ENCODE results near the gene SLCO3A1.

The SLCO3A1 gene

GRCh38 chr15:91911844-91912243, 58.3 kb downstream of the SLCO3A1 start:
- DNase-seq (ENCODE audit: low read depth), result no peak

DNA sequence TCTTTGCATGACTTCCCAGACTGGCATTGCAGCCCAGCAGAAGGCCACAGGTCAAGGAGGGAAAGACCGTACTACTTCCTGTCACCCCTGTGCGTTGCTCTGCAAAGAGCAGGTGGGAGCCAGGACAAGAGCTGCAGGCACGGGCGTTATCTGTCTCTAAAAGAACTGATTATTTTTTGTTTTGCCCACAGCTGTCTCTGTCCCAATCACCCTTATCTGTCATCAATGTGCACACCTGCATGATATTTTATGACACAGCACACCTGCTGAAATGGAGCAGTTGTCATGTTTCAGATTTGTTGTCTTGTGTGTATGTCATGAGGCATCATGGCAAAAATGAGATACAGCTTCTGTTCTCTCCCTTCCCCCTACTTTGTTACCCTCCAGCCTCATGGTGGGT, 58.8 kb downstream of the SLCO3A1 start:
- DNase-seq (ENCODE audit: low read depth), result no peak

- no peak for DNase-seq (ENCODE audit: low read depth)
These were observed 60.1 kb downstream of the SLCO3A1 start for GRCh38 chr15:91913560-91913959.

- no peak for DNase-seq (ENCODE audit: low read depth)
These were observed 62.1 kb downstream of the SLCO3A1 start for GRCh38 chr15:91915576-91915975.

DNA sequence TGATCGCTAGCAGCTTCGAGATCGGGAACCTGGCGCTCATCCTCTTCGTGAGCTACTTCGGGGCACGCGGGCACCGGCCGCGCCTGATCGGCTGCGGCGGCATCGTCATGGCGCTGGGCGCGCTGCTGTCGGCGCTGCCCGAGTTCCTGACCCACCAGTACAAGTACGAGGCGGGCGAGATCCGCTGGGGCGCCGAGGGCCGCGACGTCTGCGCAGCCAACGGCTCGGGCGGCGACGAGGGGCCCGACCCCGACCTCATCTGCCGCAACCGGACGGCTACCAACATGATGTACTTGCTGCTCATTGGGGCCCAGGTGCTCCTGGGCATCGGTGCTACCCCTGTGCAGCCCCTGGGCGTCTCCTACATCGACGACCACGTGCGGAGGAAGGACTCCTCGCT, 62.5 kb downstream of the SLCO3A1 start:
- DNase-seq (ENCODE audit: low read depth), result no peak

DNA sequence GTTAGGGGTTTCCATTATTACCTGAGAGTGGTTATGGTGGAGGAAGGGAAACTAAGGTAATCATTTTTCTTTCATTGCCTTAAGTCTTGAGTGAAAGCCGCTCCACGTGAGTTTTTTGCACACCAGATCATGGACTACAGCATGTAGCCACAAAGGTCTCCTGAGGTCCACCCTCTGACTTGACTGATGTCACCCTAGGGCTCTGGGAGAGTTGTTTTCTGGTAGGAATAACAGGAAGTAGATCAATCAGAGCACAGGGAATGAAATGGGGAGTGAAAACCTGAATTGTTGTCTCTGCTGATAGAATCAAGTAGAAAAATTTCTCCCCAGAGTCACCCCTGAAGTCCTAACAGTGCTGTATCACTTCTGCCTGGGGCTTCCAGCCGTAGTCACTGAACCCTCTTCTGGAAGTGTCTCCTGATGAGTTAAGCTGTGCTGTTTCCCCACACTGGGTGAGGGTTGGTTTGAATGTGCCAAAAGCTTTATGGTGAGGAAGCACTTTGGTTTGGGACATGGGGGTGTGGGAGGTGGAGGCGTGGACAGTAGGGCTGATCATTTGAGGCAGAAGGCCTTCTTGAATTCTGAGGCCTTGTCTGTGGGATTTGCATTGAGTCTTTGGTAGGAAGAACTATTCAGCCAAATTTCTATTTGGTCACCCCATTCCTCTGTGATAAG, 64.3 kb downstream of the SLCO3A1 start:
- DNase-seq (ENCODE audit: low read depth), result no peak

DNA sequence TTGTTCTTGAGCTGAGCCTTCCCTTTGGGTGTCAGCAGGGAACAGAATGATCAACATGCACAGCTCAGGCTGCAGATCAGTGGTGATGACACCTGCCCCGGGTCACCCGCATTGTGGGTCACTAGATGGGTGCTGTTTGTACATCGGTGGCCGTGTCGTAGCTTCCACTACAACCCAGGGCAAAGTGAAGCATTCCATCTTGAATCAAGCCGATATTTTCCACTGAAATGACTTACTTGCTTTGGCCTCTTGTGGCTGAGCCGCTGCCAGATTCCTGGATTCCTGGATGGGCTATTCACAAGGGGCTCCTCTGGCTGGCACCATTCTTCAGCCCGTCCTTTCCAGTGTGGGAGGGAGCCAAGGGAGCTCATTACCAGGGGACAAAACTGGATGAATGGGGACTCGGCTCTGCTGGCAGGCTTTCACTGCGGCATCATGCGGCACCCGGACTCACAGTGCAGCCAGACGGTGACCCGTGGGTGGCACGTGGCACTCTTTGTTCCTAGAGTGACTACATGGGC, 65.6 kb downstream of the SLCO3A1 start:
- DNase-seq (ENCODE audit: low read depth), result no peak

DNA sequence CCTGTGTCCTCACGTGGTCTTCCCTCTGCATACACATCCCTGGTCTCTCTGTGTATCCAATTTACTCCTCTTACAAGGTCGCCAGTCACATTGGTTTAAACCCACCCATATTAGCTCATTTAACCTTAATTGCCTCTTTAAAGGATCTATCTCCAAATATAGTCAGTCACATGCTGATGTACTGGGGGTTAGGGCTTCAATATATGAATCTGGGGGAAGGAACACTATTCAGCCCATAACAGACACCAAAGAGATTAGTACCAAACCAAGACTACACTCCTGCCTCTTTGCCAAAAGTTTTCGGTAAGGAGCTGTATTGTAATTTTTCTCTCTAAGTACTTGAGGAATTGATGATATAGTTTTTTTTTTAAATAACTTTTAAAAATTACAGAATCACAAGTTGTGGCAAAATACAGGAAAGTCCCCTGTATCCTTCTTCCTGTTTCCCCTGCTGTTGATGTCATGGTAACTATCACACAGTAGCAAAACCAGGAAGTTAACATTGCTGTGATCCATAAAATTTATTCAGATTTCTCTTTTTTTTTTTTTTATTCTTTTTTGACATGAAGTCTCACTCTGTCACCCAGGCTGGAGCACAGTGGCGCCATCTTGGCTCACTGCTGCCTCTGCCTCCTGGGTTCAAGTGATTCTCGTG, 67.8 kb downstream of the SLCO3A1 start:
- DNase-seq (ENCODE audit: low read depth), result no peak

DNA sequence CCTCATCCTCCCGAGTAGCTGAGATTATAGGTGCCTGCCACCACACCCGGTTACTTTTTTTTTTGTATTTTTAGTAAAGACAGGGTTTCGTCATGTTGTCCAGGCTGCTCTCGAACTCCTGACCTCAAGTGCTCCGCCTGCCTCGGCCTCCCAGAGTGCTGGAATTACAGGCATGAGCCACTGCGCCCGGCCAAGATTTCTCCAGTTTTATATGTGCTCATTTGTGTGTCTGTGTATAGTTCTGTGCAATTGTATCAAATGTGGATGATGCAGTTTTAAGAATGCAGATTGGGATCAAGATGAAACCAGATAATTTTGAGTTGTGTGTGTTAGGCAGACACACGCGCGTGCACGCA, 68.3 kb downstream of the SLCO3A1 start:
- DNase-seq (ENCODE audit: low read depth), result no peak

DNA sequence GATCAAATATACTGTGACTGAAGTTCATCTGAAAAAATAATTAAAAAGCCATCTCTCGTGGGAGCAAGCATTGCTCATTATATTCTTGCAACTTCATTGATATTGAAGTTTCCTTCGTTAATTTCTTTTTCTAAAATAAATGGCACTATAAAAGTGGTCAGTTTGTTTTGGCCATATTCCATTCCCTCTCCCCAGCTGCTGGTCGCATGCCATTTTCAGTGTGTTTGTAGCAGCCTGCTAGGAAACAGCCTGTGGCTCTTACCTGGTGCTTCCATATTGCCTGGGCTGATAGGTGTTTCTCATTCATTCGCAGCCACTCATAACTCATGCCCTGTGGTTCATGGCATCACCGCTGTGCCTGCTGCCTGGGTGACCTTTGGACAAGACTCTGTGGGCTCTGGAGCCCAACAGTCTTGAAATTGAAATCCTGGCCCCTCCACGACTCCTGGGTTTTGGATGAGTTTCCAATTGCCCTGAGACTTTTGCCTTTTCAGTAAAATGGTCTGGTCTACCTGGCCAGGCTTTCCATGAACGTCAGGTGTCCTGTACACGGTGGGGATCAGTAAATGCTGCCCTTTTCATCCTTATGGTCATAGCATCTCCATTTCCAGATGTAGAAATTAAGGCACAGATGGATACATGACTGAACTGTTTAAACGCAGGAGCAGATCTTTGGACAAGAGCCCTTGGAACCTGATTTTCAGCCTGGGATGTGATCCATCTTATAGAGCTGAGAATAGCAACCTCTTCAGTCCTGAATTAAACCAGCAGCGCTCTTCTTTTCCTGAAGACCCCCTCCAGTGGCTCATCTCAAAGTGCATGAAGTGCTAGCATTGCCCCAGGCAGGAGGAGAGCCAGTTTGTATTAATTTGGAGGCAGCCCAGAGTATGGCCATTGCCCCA, 69.4 kb downstream of the SLCO3A1 start:
- no peak for DNase-seq (ENCODE audit: low read depth)

DNA sequence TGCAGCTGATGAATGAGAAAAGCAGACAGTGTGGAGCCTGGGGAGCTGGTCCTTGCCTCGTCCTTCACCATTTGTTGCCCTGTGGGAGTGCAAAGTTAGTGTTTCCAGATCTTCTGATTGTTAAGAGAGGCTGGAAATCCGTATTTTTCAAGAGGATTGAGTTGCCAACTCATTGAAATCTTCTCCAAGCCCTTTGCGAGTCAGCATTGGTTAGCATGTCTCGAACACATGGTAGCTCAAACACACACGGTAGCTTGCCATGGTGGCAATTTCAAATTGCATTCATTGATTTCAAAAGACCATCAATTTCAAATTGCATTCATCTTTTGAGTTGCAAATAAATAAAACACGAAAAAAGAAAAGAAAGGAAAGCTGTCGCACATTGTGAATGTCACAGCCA, 70.7 kb downstream of the SLCO3A1 start:
- DNase-seq (ENCODE audit: low read depth), result no peak

DNA sequence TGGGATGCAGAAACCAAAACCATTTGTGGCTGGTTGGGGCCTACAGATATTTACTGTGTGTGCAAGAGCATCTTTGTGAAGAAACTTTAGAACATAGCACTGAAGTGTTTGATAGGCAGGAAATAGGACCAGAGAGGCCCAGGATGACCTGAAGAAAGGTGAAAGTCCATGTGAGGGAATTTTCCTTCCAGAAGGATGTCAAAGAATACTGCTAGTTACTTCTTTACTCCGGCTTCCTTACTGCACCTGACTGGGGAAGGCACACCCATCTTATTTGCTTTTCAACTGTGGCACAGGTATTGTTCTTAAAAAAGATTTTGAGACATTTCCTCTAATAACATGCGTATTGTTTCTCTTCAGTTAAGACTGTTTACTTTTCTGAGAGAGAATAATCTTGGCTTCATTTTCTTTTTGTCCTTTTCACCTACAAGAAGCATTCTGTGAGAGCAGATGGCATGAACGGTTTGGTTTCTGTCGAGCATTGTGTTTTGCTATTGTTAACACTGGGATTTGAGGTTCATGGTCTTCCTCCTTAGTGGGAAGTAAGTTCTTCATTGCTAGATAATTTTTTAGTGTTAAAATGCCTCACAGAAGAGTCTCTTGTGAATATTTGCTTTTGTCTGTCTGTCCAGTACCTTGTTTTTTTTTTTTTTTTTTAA, 71.5 kb downstream of the SLCO3A1 start:
- no peak for DNase-seq (ENCODE audit: low read depth)

GRCh38 chr15:91925794-91926193, 72.3 kb downstream of the SLCO3A1 start:
- DNase-seq (ENCODE audit: low read depth), result no peak

- DNase-seq (ENCODE audit: low read depth), result no peak
These were observed 73.4 kb downstream of the SLCO3A1 start for GRCh38 chr15:91926908-91927270.

GRCh38 chr15:91927585-91927984, 74.1 kb downstream of the SLCO3A1 start:
- DNase-seq (ENCODE audit: low read depth), result no peak

- no peak for DNase-seq (ENCODE audit: low read depth)
These were observed 75.2 kb downstream of the SLCO3A1 start for GRCh38 chr15:91928675-91929074.

DNA sequence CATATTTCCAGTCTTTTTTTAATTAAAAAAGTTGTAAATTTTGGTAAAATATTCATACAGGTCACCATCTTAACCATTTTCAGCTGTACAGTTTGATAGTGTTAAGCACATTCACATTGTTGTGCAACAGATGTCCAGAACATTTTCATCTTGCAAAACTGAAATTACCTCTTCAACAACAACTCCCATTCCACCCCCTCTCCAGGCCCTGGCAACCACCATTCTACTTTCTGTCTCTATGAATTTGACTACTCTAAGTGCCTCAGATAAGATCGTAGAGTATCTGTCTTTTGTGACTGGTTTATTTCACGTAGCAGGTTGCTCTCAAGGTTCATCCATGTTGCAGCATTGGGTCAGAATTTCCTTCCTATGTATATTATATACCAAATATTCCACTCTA, 76.0 kb downstream of the SLCO3A1 start:
- DNase-seq (ENCODE audit: low read depth), result no peak

- no peak for DNase-seq (ENCODE audit: low read depth)
These were observed 76.6 kb downstream of the SLCO3A1 start for GRCh38 chr15:91930092-91930491.

- DNase-seq (ENCODE audit: low read depth), result no peak
These were observed 82.8 kb downstream of the SLCO3A1 start for GRCh38 chr15:91936182-91936775.

- no peak for DNase-seq (ENCODE audit: low read depth)
These were observed 83.4 kb downstream of the SLCO3A1 start for GRCh38 chr15:91936927-91937326.

DNA sequence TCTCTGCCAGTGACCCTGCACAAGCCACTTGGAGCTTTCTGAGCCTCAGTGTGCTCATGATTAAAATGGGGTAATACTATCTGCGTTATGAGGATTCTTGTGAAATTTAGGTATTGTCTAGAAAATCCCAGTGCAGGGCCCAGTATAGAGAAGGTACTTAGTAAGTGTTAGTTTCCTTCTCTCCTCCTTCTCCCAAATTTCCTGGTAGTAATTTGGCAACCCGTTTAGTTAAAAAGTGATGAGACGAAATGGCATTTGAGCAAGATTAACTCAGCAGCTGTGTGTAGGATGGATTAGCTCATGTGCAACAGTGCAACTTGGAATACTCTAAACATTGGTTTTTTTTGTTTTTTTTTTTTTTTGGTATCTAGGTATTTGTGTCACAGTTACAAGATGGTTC, 84.6 kb downstream of the SLCO3A1 start:
- DNase-seq (ENCODE audit: low read depth), result no peak

- no peak for DNase-seq (ENCODE audit: low read depth)
These were observed 85.9 kb downstream of the SLCO3A1 start for GRCh38 chr15:91939403-91939831.
